SHP77 treated with DMSO at 0.1 percent for 48 hours (cell line): Measurements from ENCODE around the gene SART3.

ENCODE experiments used
- DNase-seq: peaks from one replicate; lab custom pipeline; 2025; lab: John Stamatoyannopoulos, UW

The SART3 gene

GRCh38 chr12:108519558-108519957, 41.4 kb downstream of the SART3 start:
- no peak for DNase-seq

- no peak for DNase-seq
Observed at GRCh38 chr12:108518716-108519496, 42.1 kb downstream of the SART3 start.

- DNase-seq = no peak
Observed at GRCh38 chr12:108518101-108518715, 42.8 kb downstream of the SART3 start.

- no peak for DNase-seq
Observed at GRCh38 chr12:108517288-108518100, 43.5 kb downstream of the SART3 start.

GRCh38 chr12:108516511-108517275, 44.3 kb downstream of the SART3 start:
- DNase-seq = no peak

GRCh38 chr12:108515916-108516315, 45.1 kb downstream of the SART3 start:
- DNase-seq = no peak

- peak; percentile 98 for DNase-seq
Observed at GRCh38 chr12:108514973-108515814, 45.8 kb downstream of the SART3 start, which contains the start of gene FICD. FICD (plus strand) TSS chr12:108515277; CDS start chr12:108516973, 1,696 bp downstream.

GRCh38 chr12:108514468-108514972, 46.5 kb downstream of the SART3 start:
- DNase-seq = no peak

GRCh38 chr12:108511633-108512540, 49.1 kb downstream of the SART3 start:
- DNase-seq = no peak

- no peak for DNase-seq
Observed at GRCh38 chr12:108510836-108511235, 50.1 kb downstream of the SART3 start.

- no peak for DNase-seq
Observed at GRCh38 chr12:108509806-108510205, 51.2 kb downstream of the SART3 start.

- no peak for DNase-seq
Observed at GRCh38 chr12:108507971-108508642, 52.9 kb downstream of the SART3 start.

- DNase-seq = no peak
Observed at GRCh38 chr12:108505129-108505528, 55.8 kb downstream of the SART3 start.

- DNase-seq = no peak
Observed at GRCh38 chr12:108502922-108503321, 58.1 kb downstream of the SART3 start.

GRCh38 chr12:108498136-108498535, 62.8 kb downstream of the SART3 start:
- no peak for DNase-seq

- DNase-seq = no peak
Observed at GRCh38 chr12:108495823-108496579, 65.0 kb downstream of the SART3 start.

- no peak for DNase-seq
Observed at GRCh38 chr12:108495054-108495453, 65.9 kb downstream of the SART3 start.

- no peak for DNase-seq
Observed at GRCh38 chr12:108491256-108491655, 69.7 kb downstream of the SART3 start.
